Hematopoietic multipotent progenitor cell treated with erythropoietin and hydrocortisone succinate and interleukin-3 and kit ligand, for 4 days (in vitro differentiated cells): ENCODE results near the gene HSCB.
A peak's percentile ranks its signal among the peaks of the same experiment; 100 is the strongest.
"Not testable (repeated sequence)": the region's sequence is repeated elsewhere in the genome, so short reads cannot be mapped to it uniquely, and the experiment has no call there.

ENCODE experiments used
- DNase-seq: peaks from one replicate; pipeline ENCODE4 v3.0.0-alpha.2; 2015

The HSCB gene

GRCh38 chr22:28792491-28793383 lies 50.9 kb downstream of the HSCB start:
- peak; percentile 36 for DNase-seq

GRCh38 chr22:28793976-28794584 lies 52.2 kb downstream of the HSCB start:
- no peak for DNase-seq

DNA sequence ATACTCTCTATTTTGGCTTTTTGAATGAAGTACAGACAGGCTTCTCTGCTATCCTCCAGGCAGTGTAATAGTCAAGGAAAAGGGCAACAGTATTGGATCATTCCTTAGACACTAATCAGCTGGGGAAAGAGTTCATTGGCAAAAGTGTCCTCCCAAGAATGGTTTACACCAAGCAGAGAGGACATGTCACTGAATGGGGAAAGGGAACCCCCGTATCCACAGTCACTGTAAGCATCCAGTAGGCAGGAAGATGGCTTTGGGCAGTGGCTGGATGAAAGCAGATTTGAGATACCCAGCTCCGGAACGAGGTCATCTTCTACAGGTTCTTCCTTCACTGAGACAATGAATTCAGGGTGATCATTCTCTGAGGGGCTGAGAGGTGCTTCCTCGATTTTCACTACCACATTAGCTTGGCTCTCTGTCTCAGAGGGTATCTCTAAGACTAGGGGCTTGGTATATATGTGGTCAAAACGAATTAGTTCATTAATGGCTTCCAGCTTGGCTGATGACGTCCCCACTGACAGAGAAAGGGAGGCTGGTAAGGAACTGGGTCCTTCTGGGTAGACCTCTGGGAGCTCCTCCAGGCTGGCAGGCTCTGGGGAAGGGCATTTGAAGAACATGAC lies 53.3 kb downstream of the HSCB start:
- DNase-seq, result no peak

DNA sequence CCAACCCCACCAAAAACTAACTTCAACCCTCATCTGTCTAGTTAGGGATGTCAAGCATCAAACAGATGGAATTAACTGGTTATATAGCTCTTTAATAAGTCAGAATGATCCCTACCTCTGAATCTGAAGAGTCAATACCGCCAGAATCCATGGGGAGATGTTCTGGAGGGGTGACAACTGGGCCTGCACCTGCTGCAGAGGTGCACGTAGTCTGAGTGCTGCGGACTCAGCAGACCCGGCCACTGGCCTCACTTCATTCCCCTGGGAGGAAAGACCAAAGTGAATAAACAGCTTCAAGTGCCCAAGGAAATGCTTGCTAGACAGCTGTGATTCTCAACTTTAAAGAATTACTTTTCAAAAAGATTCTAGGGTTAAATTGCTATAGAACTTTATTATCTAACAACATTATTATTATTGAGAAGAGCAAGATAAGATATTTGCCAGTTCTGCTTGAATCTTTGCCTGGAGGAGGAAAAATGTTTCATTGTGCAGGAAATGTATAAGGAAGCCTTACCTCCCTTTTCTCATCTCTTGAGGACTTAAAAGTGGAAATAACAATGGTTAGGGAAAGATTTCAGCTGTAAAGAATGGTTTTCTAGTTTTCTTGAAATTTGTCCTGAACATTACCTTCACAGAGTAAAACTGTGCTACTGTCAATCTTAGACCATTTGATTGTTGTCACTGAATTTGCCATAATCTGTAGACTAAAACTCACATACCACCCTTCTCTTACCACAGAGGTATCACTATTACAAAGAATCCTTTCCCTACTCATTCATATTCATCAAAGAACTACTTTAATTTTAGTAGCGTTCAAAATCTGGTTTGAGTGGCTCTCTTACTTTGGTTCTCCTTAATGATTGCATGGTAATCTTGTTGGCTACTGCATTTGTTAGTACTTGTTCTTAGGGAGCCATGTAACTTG lies 54.4 kb downstream of the HSCB start:
- no peak for DNase-seq

DNA sequence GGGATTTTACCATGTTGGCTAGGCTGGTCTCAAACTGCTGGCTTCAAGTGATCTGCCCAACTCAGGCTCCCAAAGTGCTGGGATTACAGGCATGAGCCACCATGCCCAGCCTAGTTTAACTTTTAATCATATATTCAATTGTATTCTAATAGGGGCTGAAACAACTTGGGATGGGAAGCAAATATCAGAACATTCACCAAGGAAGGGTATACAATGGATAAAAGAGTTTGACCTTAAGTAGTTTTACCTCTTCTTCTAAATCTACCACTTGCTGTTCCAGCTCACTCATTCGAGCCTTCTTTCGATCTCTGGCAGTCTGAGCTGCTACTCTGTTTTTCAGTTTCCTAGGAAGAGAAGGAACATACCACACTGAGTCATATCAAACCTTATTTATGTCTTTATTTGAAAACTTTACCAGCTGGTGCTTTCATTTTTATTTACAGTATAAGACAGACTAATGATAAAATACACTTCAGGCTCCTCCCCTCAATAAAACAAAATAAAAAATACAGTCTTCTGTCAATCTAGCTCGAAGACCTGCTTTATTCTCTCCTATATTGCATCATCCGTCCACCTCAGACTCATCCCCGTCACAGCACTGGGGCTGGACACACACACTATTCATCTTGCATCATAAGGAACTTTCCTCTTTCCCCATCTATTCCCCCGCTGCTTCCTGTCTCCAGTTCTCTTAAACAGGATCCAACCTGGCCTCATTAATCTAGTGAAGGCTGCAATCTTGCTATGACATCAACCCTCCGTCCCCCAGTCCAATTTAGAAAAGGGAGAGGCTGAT lies 57.2 kb downstream of the HSCB start:
- peak; percentile 76 for DNase-seq

DNA sequence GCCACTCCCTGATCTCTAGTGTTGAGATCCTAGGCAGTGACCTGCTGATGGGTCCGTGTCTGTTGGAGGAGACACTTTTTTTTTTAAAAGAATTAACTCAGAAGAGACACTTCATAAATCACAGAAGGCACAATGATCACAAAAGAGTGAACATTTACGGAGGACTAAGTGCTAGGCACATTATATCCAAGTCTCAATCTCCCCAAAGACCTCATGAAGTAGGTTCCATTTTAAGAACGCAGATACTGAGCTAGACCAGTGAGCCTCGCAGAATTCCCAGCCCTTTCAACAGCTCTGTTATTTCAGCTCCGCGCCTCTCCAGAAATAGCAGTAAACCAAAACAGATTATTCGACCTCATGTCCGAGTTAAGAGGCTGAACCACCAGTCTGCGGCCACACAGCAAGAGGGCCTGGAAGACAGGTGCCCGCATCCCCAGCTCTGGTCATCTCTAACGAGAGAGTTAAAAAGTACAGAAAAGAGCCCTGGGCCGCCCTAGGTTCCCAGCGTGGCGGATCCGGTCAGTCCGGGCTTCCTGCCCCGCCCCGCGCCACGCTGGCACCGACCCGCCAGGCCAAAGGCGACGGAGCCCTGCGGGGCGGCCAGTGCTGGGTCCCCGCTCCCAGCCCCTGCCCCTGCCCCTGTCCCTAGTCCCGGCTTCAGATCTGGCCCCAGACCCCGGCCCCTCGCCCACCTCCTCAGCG lies 57.9 kb downstream of the HSCB start:
- DNase-seq, result peak; percentile 64

- peak; percentile 97 for DNase-seq
Observed at GRCh38 chr22:28800308-28801041, 58.6 kb downstream of the HSCB start, which contains the start of gene XBP1. Gene XBP1 (minus strand): TSS chr22:28800569.

- DNase-seq, result peak; percentile 92
Observed at GRCh38 chr22:28801845-28802594, 60.2 kb downstream of the HSCB start.

DNA sequence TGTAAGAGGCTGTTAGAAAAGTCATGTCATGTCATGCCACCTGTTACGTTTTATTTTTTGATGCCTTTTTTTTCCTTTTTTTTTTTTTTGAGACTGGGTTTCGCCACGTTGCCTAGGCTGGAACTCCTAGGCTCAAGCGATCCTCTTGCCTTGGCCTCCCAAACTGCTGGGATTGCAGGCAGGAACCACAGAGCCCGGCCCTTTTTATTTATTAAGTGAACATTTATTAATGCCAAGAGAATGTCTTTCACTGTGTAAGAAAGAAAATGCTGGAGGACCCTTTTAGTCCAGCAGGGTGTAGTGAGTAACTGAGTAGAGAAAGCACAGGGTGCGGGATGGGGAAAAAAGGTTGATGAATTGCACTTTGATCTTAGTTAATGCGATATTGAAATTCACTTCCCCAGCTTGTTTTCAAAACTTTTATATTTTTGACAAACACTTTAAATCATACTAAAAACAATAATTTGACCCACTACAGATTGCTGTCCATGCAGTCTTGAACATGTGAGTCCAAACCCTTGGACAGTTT lies 60.8 kb downstream of the HSCB start:
- DNase-seq, result peak; percentile 85

GRCh38 chr22:28805426-28805825 lies 63.6 kb downstream of the HSCB start:
- DNase-seq, result not testable (repeated sequence)
